Small intestine (tissue), 7 donors: Measurements from ENCODE around the gene TAF3. TPM values are rescaled to one million over a fixed set of nuclear protein-coding genes. Genes with fewer than 3 reads are reported as not detected.
A peak's percentile ranks its signal among the peaks of the same experiment; 100 is the strongest.

ENCODE experiments used
- DNase-seq, 2 donors: peaks; one replicate each; pipeline versions ENCODE4 v3.0.0 to v3.0.0-alpha.2; 2013
- FAIRE-seq: peaks from 2 replicates; lab custom pipeline; 2012; peaks lifted over from hg19 to GRCh38; lab: Jason Lieb, UNC
- H3K27ac ChIP-seq, 3 donors: one replicate each; pipeline ENCODE4 v1.5.1; 2013; ENCODE audit warnings: low read length in 2 of 3, mild to moderate bottlenecking in 2 of 3, control low read depth in 1 of 3, inconsistent platforms in 1 of 3, low read depth in 1 of 3, moderate library complexity in 1 of 3
- H3K27me3 ChIP-seq, 3 donors: one replicate each; pipeline ENCODE4 v1.6.1; 2013; ENCODE audit warnings: low read length in 3 of 3, inconsistent platforms in 1 of 3; ENCODE audit not compliant: control insufficient read depth in 3 of 3, insufficient read depth in 3 of 3
- H3K36me3 ChIP-seq, 3 donors: one replicate each; pipeline ENCODE4 v1.6.1; 2013; ENCODE audit warnings: low read length in 3 of 3, inconsistent platforms in 1 of 3, low read depth in 1 of 3, mild to moderate bottlenecking in 1 of 3, moderate library complexity in 1 of 3; ENCODE audit not compliant: control insufficient read depth in 3 of 3, insufficient read depth in 2 of 3
- H3K4me1 ChIP-seq, 3 donors: one replicate each; pipeline ENCODE4 v1.6.1; 2013; ENCODE audit warnings: low read length in 2 of 3, inconsistent platforms in 1 of 3, low read depth in 1 of 3, mild to moderate bottlenecking in 1 of 3, moderate library complexity in 1 of 3; ENCODE audit not compliant: control insufficient read depth in 3 of 3, insufficient read depth in 2 of 3
- H3K4me3 ChIP-seq, 3 donors: one replicate each; pipeline ENCODE4 v1.5.1; 2013; ENCODE audit warnings: low read length in 3 of 3, control low read depth in 1 of 3, inconsistent platforms in 1 of 3, low read depth in 1 of 3, mild to moderate bottlenecking in 1 of 3, moderate library complexity in 1 of 3
- H3K9me3 ChIP-seq, 2 donors: one replicate each; pipeline ENCODE4 v1.6.1; 2013; ENCODE audit warnings: low read depth in 1 of 2, low read length in 1 of 2; ENCODE audit not compliant: control insufficient read depth in 2 of 2, insufficient read depth in 1 of 2
- WGBS, 3 donors: extraction: QIAGEN DNeasy Blood & Tissue Kit; methylation state at CpG; one replicate each; pipeline ENCODE4 v1.1.7; 2013; 5-methylcytosine and 5-hydroxymethylcytosine counted together
- polyA plus RNA-seq, 4 donors: library from polyadenylated mRNA; stranded (reverse) in 3 of 4; unstranded in 1 of 4; fragments of 200-250 nt in 3 of 4; fragments of 120-200 nt in 1 of 4; gene quantifications; one replicate each; pipeline versions ENCODE4 v1.2.1 to v1.2.3, GENCODE V29; 2013
- donor health status: healthy with polysubstance abuse.
- donor health status: control.
- donor health status: control.
- donor health status: Bipolar disorder and iron deficiency.
- donor health status: healthy.

TAF3 gene
- polyA plus RNA-seq, 4 donors: 3.4 to 5.4 (median 4.5) TPM

DNA sequence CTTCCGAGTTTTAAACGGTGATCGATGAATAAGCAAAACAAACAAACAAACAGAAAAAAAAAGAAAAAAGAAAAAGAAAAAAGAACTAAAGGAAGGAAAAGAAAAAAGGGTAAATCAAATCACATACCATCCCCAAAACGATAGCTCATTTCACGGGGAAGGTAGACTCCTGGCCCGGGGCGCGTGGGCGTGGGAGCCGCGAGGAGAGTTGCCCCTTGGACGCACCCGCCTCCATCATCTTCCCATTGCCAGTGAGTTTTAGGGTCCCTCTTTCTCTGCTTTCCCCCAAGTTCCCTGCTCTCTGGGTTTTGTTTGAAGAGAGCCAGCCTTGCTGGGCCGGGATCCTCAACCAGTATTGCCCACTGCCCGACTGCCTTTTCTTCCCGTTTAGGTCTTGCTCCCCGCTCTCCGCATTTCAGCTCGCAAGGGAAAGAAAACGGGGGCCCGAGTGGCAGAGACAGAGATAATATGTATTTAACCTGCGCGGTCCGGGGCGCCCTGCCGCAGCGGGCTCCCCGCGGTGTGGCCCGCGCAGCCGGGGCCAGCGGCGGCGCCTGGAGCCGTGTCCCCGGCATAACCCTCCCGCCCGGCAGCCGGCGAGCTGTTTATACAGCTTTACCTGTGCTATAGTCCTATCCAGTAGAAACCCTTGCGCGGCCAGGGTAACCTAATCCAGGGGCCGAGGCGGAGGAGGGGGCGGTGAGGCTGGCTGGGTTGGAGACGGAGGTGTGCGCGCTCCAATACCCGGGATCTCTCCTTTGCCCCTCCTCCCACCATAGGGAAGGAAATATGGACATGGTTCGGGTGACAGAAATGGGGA is 230.9 kb downstream of the TAF3 start:
- WGBS, 3 donors: 2 to 3% (median 2%) methylated on average over 44 to 51 of the region's 51 CpGs
- Histone ChIP-seq H3K27me3 (peaks cover 8 to 99% (median 69%) of the 10 kb centered on the region in 3 donors), H3K4me3 (peak overlapping the region in 1 of 3 donors; percentile 62), H3K4me1 (peaks cover 6 to 19% (median 12%) of the 10 kb centered on the region in 3 donors), H3K36me3 (no peaks in the 10 kb centered on the region), H3K9me3 (peaks cover 0 to 2% of the 10 kb centered on the region in 2 donors), H3K27ac (no peak overlapping the region)
- FAIRE-seq (no peak), DNase-seq (peak in 1 of 2 donors; percentile 46)

DNA sequence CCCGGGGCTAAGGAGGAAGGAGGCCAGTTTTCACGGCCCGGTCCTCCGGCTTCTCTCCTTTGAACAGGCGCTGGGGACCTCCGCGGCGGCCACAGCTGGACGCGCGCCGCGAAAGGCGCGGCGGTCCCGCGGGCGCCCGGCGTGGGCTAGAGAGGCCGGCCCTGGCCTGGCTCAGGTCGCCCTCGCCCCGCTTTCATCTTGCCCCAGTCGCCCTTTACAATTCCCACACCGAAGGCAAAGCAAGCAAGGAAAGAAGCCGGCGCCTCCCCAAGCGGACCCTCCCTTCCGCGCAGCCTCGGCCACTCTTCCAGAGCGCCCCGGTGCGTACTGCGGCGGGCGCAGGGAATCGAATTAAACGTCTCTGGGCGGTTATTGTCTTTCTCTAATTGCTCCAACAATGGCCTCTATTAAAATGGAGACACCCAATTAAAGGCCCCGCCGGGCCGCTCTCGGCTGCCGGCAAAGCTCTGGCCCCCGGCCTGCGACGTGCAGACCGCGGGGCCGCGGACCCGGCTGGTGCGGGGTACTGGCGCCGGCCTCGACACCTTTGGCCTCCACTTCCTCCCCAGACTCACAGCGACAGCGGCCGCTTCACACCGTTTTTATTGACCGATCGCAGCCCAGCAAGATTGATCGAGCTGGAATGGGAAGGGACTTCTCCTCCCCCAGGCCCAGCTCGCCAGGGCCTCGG is 231.7 kb downstream of the TAF3 start:
- H3K27me3 ChIP-seq: peaks cover 8 to 99% (median 63%) of the 10 kb centered on the region in 3 donors
- FAIRE-seq: no peak
- H3K4me3 ChIP-seq: peak overlapping the region in 2 of 3 donors; percentile 24 to 62
- DNase-seq: no peak
- H3K9me3 ChIP-seq: peaks cover 0 to 2% of the 10 kb centered on the region in 2 donors
- peaks cover 6 to 21% (median 14%) of the 10 kb centered on the region in 3 donors for H3K4me1 ChIP-seq
- 0 to 2% (median 2%) methylated on average over 45 to 68 of the region's 68 CpGs for WGBS, 3 donors
- H3K27ac ChIP-seq: no peak overlapping the region
- no peaks in the 10 kb centered on the region for H3K36me3 ChIP-seq

DNA sequence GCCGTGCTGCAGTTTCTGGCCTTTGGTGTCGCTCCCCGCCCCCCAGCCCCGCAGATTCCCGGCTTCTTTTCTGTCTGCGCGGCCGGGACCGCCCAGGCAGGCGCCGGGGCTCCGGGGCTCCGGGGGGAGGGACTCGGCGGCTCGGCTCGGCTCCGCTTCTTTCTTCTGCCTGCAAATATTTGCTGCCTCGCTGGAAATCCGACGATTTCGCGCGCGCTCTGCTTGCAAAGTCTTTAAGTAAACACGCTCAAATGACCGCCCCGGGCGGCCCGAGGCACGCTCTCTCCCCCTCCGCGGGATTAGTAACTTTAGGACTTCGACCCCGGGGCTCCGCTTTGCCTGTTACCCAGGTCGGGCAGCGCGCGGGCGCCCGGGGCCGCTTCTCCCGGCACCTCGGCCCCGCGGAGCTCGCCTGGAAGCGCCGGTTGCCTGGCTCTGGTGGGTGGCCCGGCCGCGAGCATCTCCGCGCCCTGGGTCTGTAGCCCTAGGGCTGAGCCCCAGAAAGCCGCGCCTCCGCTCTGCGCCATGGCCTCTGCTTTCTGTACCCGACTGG is 232.3 kb downstream of the TAF3 start:
- peaks cover 6 to 19% (median 14%) of the 10 kb centered on the region in 3 donors for H3K4me1 ChIP-seq
- peak overlapping the region in 2 of 3 donors; percentile 24 to 62 for H3K4me3 ChIP-seq
- H3K27me3 ChIP-seq: peaks cover 8 to 99% (median 61%) of the 10 kb centered on the region in 3 donors
- WGBS, 3 donors: 1 to 2% (median 2%) methylated on average over 48 to 60 of the region's 60 CpGs
- peaks cover 0 to 2% of the 10 kb centered on the region in 2 donors for H3K9me3 ChIP-seq
- H3K36me3 ChIP-seq: no peaks in the 10 kb centered on the region
- no peak overlapping the region for H3K27ac ChIP-seq
- FAIRE-seq (no peak), DNase-seq (peak; percentile 75 to 84)

DNA sequence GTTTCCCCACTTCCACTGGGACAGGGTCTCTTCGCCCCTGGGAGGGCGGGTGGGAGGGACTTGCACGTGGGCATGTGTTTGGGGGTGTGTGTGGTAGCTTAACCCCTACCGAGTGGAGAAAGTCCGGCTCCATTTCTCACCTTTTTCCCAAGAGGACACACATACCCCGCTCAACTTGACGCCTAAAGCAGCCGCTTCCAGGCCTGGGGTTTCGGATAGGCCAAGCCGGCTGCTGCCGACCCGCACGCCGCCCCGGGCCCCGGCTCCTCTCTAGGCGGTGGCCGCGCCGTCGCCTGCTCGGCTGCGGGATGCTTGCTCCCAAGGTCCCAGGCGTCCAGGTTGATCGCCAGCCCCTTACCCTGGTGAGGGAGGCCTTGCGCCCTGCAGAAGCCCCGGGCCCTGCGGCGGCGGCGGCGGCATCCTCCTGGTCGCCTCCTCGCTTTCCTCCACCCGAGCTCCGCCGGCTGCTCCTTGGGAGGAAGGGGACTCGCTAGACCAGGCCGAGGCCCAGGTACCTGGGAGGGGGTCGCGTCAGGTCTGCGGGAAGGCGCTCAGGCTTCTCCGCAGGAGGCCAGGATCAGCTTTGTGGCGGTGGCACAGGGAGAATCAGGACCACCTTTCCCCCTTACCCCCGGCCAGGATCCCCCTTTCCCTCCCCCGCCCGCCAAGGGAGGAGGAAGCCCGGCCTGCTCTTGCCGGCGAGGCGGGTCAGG is 233.0 kb downstream of the TAF3 start:
- H3K4me1 ChIP-seq: peaks cover 6 to 19% (median 14%) of the 10 kb centered on the region in 3 donors
- peak overlapping the region in 1 of 3 donors; percentile 62 for H3K4me3 ChIP-seq
- H3K27ac ChIP-seq: no peak overlapping the region
- DNase-seq: peak in 1 of 2 donors; percentile 27
- no peaks in the 10 kb centered on the region for H3K36me3 ChIP-seq
- peaks cover 0 to 2% of the 10 kb centered on the region in 2 donors for H3K9me3 ChIP-seq
- H3K27me3 ChIP-seq: peaks cover 8 to 99% (median 57%) of the 10 kb centered on the region in 3 donors
- no peak for FAIRE-seq
- whole genome bisulfite sequencing, 3 donors: 6 to 7% (median 7%) methylated on average over 29 to 51 of the region's 52 CpGs

DNA sequence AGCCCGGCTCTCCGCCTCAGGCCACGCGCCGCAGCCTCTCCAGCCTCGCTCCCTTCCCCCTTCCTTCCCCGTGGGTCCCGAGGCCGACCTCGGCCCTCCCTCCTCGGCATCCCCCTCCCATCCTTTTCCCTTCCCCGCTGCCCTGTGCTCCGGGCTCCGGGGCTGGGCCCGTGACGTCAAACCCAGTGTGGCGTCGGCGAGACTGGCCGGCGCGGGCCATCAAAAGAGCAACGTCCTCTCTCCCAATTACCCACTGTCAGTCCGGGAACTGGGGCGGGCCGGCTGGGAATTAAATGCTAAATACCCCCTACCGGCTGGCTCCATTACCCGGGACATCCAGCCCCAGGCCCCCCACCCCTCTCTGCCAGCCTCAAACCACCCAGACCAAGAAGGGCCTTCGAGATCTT is 233.5 kb downstream of the TAF3 start:
- peaks cover 0 to 2% of the 10 kb centered on the region in 2 donors for H3K9me3 ChIP-seq
- 2 to 5% (median 4%) methylated on average over 27 to 29 of the region's 29 CpGs for WGBS, 3 donors
- no peaks in the 10 kb centered on the region for H3K36me3 ChIP-seq
- H3K4me1 ChIP-seq: peaks cover 6 to 19% (median 14%) of the 10 kb centered on the region in 3 donors
- no peak overlapping the region for H3K4me3 ChIP-seq
- FAIRE-seq: no peak
- peaks cover 6 to 99% (median 54%) of the 10 kb centered on the region in 3 donors for H3K27me3 ChIP-seq
- H3K27ac ChIP-seq: no peak overlapping the region
- DNase-seq: peak in 1 of 2 donors; percentile 21

DNA sequence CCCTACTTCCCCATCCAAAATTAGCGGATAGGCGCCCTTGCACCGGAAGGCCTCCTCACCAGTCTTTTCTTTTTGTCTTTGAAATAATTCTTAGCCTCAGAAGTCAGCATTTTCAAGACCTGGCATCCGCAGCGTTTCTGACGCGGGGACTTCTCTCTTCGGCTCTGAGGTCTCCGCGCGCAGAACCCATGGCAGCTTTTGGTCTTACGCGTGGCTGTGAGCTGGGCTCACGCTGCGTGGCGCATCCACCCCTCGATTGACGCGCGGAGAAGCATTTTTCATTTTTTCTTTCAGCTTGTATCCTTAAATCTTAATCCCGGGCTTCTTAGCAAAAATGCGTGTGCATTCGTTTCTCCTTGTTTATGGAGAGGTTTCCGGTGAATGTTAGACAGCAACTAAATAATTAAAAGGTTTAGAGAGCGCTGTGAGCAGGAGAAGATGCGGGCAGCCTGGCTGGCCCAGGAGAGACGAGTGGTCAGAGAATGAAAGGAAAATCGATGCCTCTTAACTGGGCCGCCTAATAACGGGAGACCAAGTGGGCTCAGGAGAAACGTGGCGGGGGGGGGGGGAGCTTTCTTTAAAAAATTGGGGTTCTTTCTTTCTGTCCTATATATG is 234.1 kb downstream of the TAF3 start:
- DNase-seq (peak in 1 of 2 donors; percentile 31), FAIRE-seq (no peak)
- Histone ChIP-seq H3K4me3 (no peak overlapping the region), H3K27me3 (peaks cover 3 to 99% (median 49%) of the 10 kb centered on the region in 3 donors), H3K4me1 (peaks cover 6 to 19% (median 14%) of the 10 kb centered on the region in 3 donors), H3K27ac (no peak overlapping the region), H3K9me3 (peaks cover 0 to 2% of the 10 kb centered on the region in 2 donors), H3K36me3 (no peaks in the 10 kb centered on the region)
- WGBS, 3 donors: 6 to 14% (median 11%) methylated on average over 32 of the region's 32 CpGs

DNA sequence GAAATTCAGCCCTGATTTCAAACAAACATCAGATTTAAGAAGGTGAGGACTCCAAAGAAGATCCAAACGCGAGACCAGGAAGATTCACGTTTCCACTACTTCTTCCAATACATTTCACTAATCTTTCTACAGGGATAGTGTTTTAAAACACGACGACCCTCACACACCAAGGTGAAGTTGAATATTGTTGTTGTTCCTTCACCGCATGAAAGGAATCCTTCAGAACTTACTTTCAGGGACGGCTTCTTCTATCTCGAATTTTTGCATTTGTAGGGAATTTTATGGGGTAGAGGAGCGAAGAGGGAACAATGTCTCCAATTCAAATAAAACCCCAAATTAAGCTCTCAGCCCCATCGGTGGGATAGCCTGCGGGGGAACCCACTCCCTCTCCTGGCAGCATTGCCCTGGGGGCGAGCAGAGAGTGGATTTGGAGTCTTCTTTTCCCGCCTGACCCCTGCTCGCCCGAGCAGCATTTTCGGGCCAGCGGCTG is 234.7 kb downstream of the TAF3 start:
- Histone ChIP-seq H3K27me3 (peaks cover 3 to 99% (median 48%) of the 10 kb centered on the region in 3 donors), H3K36me3 (no peaks in the 10 kb centered on the region), H3K27ac (no peak overlapping the region), H3K4me1 (peaks cover 6 to 19% (median 14%) of the 10 kb centered on the region in 3 donors), H3K9me3 (peaks cover 0 to 2% of the 10 kb centered on the region in 2 donors), H3K4me3 (no peak overlapping the region)
- WGBS, 3 donors: 6 to 7% (median 7%) methylated on average over 17 of the region's 17 CpGs
- DNase-seq (no peak), FAIRE-seq (no peak)
